ENCODE data around the gene TBC1D21.

Gene TBC1D21

GRCh38 chr15:73858062-73858461, 15.3 kb upstream of the TBC1D21 start:
- in situ Hi-C loops (cut with MboI; ENCODE audit: low sequenced_read_pairs): no loop called here

- in situ Hi-C loops (cut with MboI; ENCODE audit: low sequenced_read_pairs): no loop called here
Observed at GRCh38 chr15:73862276-73862675, 11.1 kb upstream of the TBC1D21 start.

- in situ Hi-C loops (cut with MboI; ENCODE audit: low sequenced_read_pairs): no loop called here
Observed at GRCh38 chr15:73865379-73865778, 8.0 kb upstream of the TBC1D21 start.

- in situ Hi-C loops (cut with MboI; ENCODE audit: low sequenced_read_pairs): no loop called here
Observed at GRCh38 chr15:73865904-73866303, 7.5 kb upstream of the TBC1D21 start.

- in situ Hi-C loops (cut with MboI; ENCODE audit: low sequenced_read_pairs): no loop called here
Observed at GRCh38 chr15:73866481-73866880, 6.9 kb upstream of the TBC1D21 start.

- in situ Hi-C loops (cut with MboI; ENCODE audit: low sequenced_read_pairs): no loop called here
Observed at GRCh38 chr15:73866881-73867410, 6.4 kb upstream of the TBC1D21 start.

GRCh38 chr15:73867426-73867825, 5.9 kb upstream of the TBC1D21 start:
- in situ Hi-C loops (cut with MboI; ENCODE audit: low sequenced_read_pairs): no loop called here

- in situ Hi-C loops (cut with MboI; ENCODE audit: low sequenced_read_pairs): no loop called here
Observed at GRCh38 chr15:73867956-73868355, 5.4 kb upstream of the TBC1D21 start.

- in situ Hi-C loops (cut with MboI; ENCODE audit: low sequenced_read_pairs): no loop called here
Observed at GRCh38 chr15:73869216-73869995, 4.0 kb upstream of the TBC1D21 start.

- in situ Hi-C loops (cut with MboI; ENCODE audit: low sequenced_read_pairs): no loop called here
Observed at GRCh38 chr15:73870700-73871408, 2.5 kb upstream of the TBC1D21 start.

GRCh38 chr15:73872346-73872745, 1.0 kb upstream of the TBC1D21 start:
- in situ Hi-C loops (cut with MboI; ENCODE audit: low sequenced_read_pairs): no loop called here

- in situ Hi-C loops (cut with MboI; ENCODE audit: low sequenced_read_pairs): no loop called here
Observed at GRCh38 chr15:73873889-73874511, 636 bp downstream of the TBC1D21 start.

- in situ Hi-C loops (cut with MboI; ENCODE audit: low sequenced_read_pairs): no loop called here
Observed at GRCh38 chr15:73879426-73879825, 6.1 kb downstream of the TBC1D21 start.

- in situ Hi-C loops (cut with MboI; ENCODE audit: low sequenced_read_pairs): no loop called here
Observed at GRCh38 chr15:73881579-73882320, 8.4 kb downstream of the TBC1D21 start.

- in situ Hi-C loops (cut with MboI; ENCODE audit: low sequenced_read_pairs): no loop called here
Observed at GRCh38 chr15:73882761-73883419, 9.5 kb downstream of the TBC1D21 start.

- in situ Hi-C loops (cut with MboI; ENCODE audit: low sequenced_read_pairs): no loop called here
Observed at GRCh38 chr15:73884159-73884558, 10.8 kb downstream of the TBC1D21 start.

- in situ Hi-C loops (cut with MboI; ENCODE audit: low sequenced_read_pairs): no loop called here
Observed at GRCh38 chr15:73885954-73886700, 12.8 kb downstream of the TBC1D21 start.

- in situ Hi-C loops (cut with MboI; ENCODE audit: low sequenced_read_pairs): no loop called here
Observed at GRCh38 chr15:73886717-73887345, 13.5 kb downstream of the TBC1D21 start.

- in situ Hi-C loops (cut with MboI; ENCODE audit: low sequenced_read_pairs): no loop called here
Observed at GRCh38 chr15:73887481-73887880, 14.1 kb downstream of the TBC1D21 start.

Data from HL-60/S4 treated with retinoic acid at 250 ng/mL for 4 days and 3 days (cell line).